BJ (cell line): Measurements from ENCODE around the gene CPLX4. TPM values are rescaled to one million over a fixed set of nuclear protein-coding genes. Genes with fewer than 3 reads are reported as not detected.

Source experiments
- CTCF ChIA-PET: fragments of 350-600 bp; formaldehyde crosslinking; extraction: SDS; loops from one replicate; lab custom pipeline; 2021; ENCODE audit warnings: antibody characterized with exemption, inconsistent platforms; lab: Yijun Ruan, JAX
- POLR2A ChIA-PET: fragments of 300-600 bp; sonication (Branson Sonifier 250); formaldehyde crosslinking; extraction: SDS; loops from one replicate; lab custom pipeline; 2021; ENCODE audit warnings: antibody characterized with exemption; lab: Charles Lee
- DNase-seq: peaks from one replicate; pipeline ENCODE4 v3.0.0-alpha.2; 2011; ENCODE audit warnings: low read depth
- H3K27me3 ChIP-seq: 2 replicates; pipeline ENCODE4 v1.6.0; 2011; ENCODE audit warnings: low read length; ENCODE audit not compliant: control insufficient read depth, insufficient read depth
- H3K36me3 ChIP-seq: 2 replicates; pipeline ENCODE4 v1.5.1; 2011; ENCODE audit warnings: low read length; ENCODE audit not compliant: control insufficient read depth, insufficient read depth
- H3K4me3 ChIP-seq: 2 replicates; pipeline ENCODE4 v1.5.1; 2011; ENCODE audit warnings: low read depth, mild to moderate bottlenecking, control low read depth, low read length
- CTCF ChIP-seq: IDR thresholded peaks from 2 replicates; pipeline ENCODE4 v1.5.1; 2011; ENCODE audit warnings: low read depth, mild to moderate bottlenecking, control low read depth, inconsistent platforms, low read length, moderate library complexity; ENCODE audit not compliant: insufficient read depth
- polyA plus RNA-seq: library from polyadenylated mRNA; depleted of rRNA; stranded (reverse); fragments of >200 nt; gene quantifications from 2 replicates; pipeline ENCODE4 v1.2.3, GENCODE V29; 2011

The CPLX4 gene
- polyA plus RNA-seq, 1 experiment: not detected

- DNase-seq: no peak
- Histone ChIP-seq H3K36me3 (no peaks in the 10 kb centered on the region), H3K4me3 (no peak overlapping the region), H3K27me3 (peaks cover 51% of the 10 kb centered on the region)
- ChIA-PET POLR2A (no interaction called here), CTCF (interaction anchor here (0.7 to 1.3 kb wide), 3 partner anchors 12 to 126 kb away, joined by 3 read pairs; no protein-coding TSS in a partner anchor)
- no peak for TF ChIP-seq CTCF
Measured at GRCh38 chr18:59276047-59276446, 42.4 kb downstream of the CPLX4 start.

GRCh38 chr18:59275406-59275949 is 43.0 kb downstream of the CPLX4 start:
- H3K27me3 ChIP-seq: peaks cover 56% of the 10 kb centered on the region
- POLR2A ChIA-PET: no interaction called here
- no peaks in the 10 kb centered on the region for H3K36me3 ChIP-seq

GRCh38 chr18:59274533-59274928 is 43.9 kb downstream of the CPLX4 start:
- ChIA-PET CTCF (interaction anchor here (1.3 kb wide), 1 partner anchor 10 kb away, joined by 3 read pairs; no protein-coding TSS in a partner anchor), POLR2A (no interaction called here)
- DNase-seq: no peak
- TF ChIP-seq CTCF: no peak
- peaks cover 60% of the 10 kb centered on the region for H3K27me3 ChIP-seq
- H3K4me3 ChIP-seq: no peak overlapping the region
- no peaks in the 10 kb centered on the region for H3K36me3 ChIP-seq

More at GRCh38 chr18:59275406-59275949, 43.0 kb downstream of the CPLX4 start:
- CTCF ChIA-PET: interaction anchor here (0.7 to 1.3 kb wide), 3 partner anchors 11 to 127 kb away, joined by 3 read pairs; no protein-coding TSS in a partner anchor
- no peak overlapping the region for H3K4me3 ChIP-seq
- no peak for TF ChIP-seq CTCF
- DNase-seq: no peak

GRCh38 chr18:59273759-59274532 is 44.5 kb downstream of the CPLX4 start:
- peaks cover 61% of the 10 kb centered on the region for H3K27me3 ChIP-seq
- no peak for DNase-seq
- no peaks in the 10 kb centered on the region for H3K36me3 ChIP-seq
- CTCF ChIA-PET: interaction anchor here (2.9 kb wide), 1 partner anchor 128 kb away, joined by 9 read pairs; no protein-coding TSS in a partner anchor
- POLR2A ChIA-PET: no interaction called here
- no peak overlapping the region for H3K4me3 ChIP-seq
- TF ChIP-seq CTCF: no peak
